Measurements from ENCODE around the gene NINJ2.
"Not testable (repeated sequence)": the region's sequence is repeated elsewhere in the genome, so short reads cannot be mapped to it uniquely, and the experiment has no call there.

DNA sequence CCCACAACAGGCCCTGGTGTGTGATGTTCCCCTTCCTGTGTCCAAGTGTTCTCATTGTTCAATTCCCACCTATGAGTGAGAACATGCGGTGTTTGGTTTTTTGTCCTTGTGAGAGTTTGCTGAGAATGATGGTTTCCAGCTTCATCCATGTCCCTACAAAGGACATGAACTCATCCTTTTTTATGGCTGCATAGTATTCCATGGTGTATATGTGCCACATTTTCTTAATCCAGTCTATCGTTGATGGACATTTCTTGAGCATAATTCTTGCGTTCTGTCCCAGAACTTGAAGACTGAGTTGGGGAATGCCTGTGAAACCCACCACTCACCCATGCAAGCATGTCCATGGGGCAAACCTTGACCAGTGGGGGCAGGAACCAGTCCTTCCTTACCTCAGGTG, 44.8 kb upstream of the NINJ2 start:
- TF ChIP-seq, protein P1, sequence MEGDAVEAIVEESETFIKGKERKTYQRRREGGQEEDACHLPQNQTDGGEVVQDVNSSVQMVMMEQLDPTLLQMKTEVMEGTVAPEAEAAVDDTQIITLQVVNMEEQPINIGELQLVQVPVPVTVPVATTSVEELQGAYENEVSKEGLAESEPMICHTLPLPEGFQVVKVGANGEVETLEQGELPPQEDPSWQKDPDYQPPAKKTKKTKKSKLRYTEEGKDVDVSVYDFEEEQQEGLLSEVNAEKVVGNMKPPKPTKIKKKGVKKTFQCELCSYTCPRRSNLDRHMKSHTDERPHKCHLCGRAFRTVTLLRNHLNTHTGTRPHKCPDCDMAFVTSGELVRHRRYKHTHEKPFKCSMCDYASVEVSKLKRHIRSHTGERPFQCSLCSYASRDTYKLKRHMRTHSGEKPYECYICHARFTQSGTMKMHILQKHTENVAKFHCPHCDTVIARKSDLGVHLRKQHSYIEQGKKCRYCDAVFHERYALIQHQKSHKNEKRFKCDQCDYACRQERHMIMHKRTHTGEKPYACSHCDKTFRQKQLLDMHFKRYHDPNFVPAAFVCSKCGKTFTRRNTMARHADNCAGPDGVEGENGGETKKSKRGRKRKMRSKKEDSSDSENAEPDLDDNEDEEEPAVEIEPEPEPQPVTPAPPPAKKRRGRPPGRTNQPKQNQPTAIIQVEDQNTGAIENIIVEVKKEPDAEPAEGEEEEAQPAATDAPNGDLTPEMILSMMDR (IDR thresholded peaks at IDR 0.05): not testable (repeated sequence)
- not testable (repeated sequence) for TF ChIP-seq POLR2A (IDR thresholded peaks at IDR 0.05)
